Natural killer cell (primary cell): ENCODE results near the gene GRIK1. TPM values are rescaled to one million over a fixed set of nuclear protein-coding genes. Genes with fewer than 3 reads are reported as not detected.

Experiments
- ATAC-seq, 3 donors: fragments of 150-1000 bp in 2 of 3; fragments of 200-7000 bp in 1 of 3; cut with Tn5 transposase; 1 replicate in 1 of 3; 2 replicates in 2 of 3; pipeline ENCODE4 v1.10.0; 2021; ENCODE audit warnings: mild to moderate bottlenecking in 2 of 3, moderate library complexity in 2 of 3
- DNase-seq, 2 donors: peaks; one replicate each; pipeline versions ENCODE4 v3.0.0 to v3.0.0-alpha.2; 2013 to 2021; ENCODE audit warnings: mixed read lengths in 1 of 2
- H3K27ac ChIP-seq: one replicate; pipeline ENCODE4 v1.5.1; 2013; ENCODE audit warnings: mild to moderate bottlenecking, low read length
- H3K27me3 ChIP-seq: one replicate; pipeline ENCODE4 v1.6.1; 2013; ENCODE audit warnings: low read length; ENCODE audit not compliant: control insufficient read depth, insufficient read depth
- H3K36me3 ChIP-seq: one replicate; pipeline ENCODE4 v1.6.1; 2013; ENCODE audit warnings: low read length; ENCODE audit not compliant: control insufficient read depth, insufficient read depth
- H3K4me1 ChIP-seq: one replicate; pipeline ENCODE4 v1.6.1; 2013; ENCODE audit warnings: low read length; ENCODE audit not compliant: control insufficient read depth, insufficient read depth
- H3K4me3 ChIP-seq: one replicate; pipeline ENCODE4 v1.5.1; 2013; ENCODE audit warnings: low read length
- H3K9me3 ChIP-seq: one replicate; pipeline ENCODE4 v1.6.1; 2013; ENCODE audit warnings: low read length; ENCODE audit not compliant: control insufficient read depth, insufficient read depth
- H3K27ac Mint-ChIP-seq, 2 donors: one replicate each; pipeline ENCODE4 v1.8.0; 2022; ENCODE audit warnings: mild to moderate bottlenecking in 2 of 2, mixed read lengths in 2 of 2, moderate library complexity in 1 of 2
- H3K27me3 Mint-ChIP-seq, 2 donors: one replicate each; pipeline ENCODE4 v1.8.0; 2022; ENCODE audit warnings: low read depth in 2 of 2, mixed read lengths in 2 of 2
- H3K36me3 Mint-ChIP-seq: one replicate; pipeline ENCODE4 v1.8.0; 2022; ENCODE audit warnings: mixed read lengths
- H3K4me1 Mint-ChIP-seq, 2 donors: one replicate each; pipeline ENCODE4 v1.8.0; 2022; ENCODE audit warnings: mixed read lengths in 2 of 2
- H3K4me3 Mint-ChIP-seq: one replicate; pipeline ENCODE4 v1.8.0; 2022; ENCODE audit warnings: mild to moderate bottlenecking, moderate library complexity, mixed read lengths
- H3K9me3 Mint-ChIP-seq, 2 donors: one replicate each; pipeline ENCODE4 v1.8.0; 2022; ENCODE audit warnings: mixed read lengths in 2 of 2
- CTCF ChIP-seq: fragments of 200-600 bp; IDR thresholded peaks from one replicate; pipeline ENCODE4 v1.8.0; 2022; ENCODE audit warnings: antibody characterized with exemption
- WGBS: methylation state at CpG from one replicate; pipeline ENCODE4 v1.1.7; 2013; ENCODE audit warnings: missing lambda C conversion rate; ENCODE audit not compliant: insufficient coverage; 5-methylcytosine and 5-hydroxymethylcytosine counted together
- intact Hi-C: fragments of 100-400 bp; cut with micrococcal nuclease; formaldehyde crosslinking; loops from one replicate; pipeline ENCODE4 v1.14.2; 2022
- total RNA-seq, 4 donors: library from RNA; stranded (reverse); fragments of 120-200 nt in 1 of 4; gene quantifications; one replicate each; pipeline versions ENCODE4 v1.2.3 to v1.2.4, GENCODE V29; 2013 to 2022

The GRIK1 gene
- total RNA-seq, 3 donors from 2014 or later (not counting 1 experiment from before 2014, with no cell fraction given), result not detected

- H3K27me3 Mint-ChIP-seq, result no peaks in the 10 kb centered on the region
- no peaks in the 10 kb centered on the region for H3K4me1 ChIP-seq
- no peak overlapping the region for H3K27ac ChIP-seq
- H3K36me3 ChIP-seq, result no peaks in the 10 kb centered on the region
- 72% methylated on average over 2 of the region's 3 CpGs for WGBS
- TF ChIP-seq CTCF, result no peak
- no peak for ATAC-seq
- H3K9me3 Mint-ChIP-seq, result peaks cover 7 to 8% of the 10 kb centered on the region in 2 donors
- H3K27me3 ChIP-seq, result no peaks in the 10 kb centered on the region
- H3K27ac Mint-ChIP-seq, result no peak overlapping the region
- DNase-seq, result no peak
- no peaks in the 10 kb centered on the region for H3K36me3 Mint-ChIP-seq
- no peak overlapping the region for H3K4me3 Mint-ChIP-seq
- no peaks in the 10 kb centered on the region for H3K4me1 Mint-ChIP-seq
- intact Hi-C loops, result no loop called here
- H3K9me3 ChIP-seq, result no peaks in the 10 kb centered on the region
- H3K4me3 ChIP-seq, result no peak overlapping the region
These were observed 229.3 kb downstream of the GRIK1 start for GRCh38 chr21:29710498-29710897.

- Histone ChIP-seq H3K4me1 (no peaks in the 10 kb centered on the region), H3K4me3 (no peak overlapping the region), H3K27me3 (no peaks in the 10 kb centered on the region), H3K27ac (no peak overlapping the region), H3K36me3 (no peaks in the 10 kb centered on the region), H3K9me3 (no peaks in the 10 kb centered on the region)
- H3K27me3 Mint-ChIP-seq, result no peaks in the 10 kb centered on the region
- intact Hi-C loops, result no loop called here
- no peaks in the 10 kb centered on the region for H3K4me1 Mint-ChIP-seq
- TF ChIP-seq CTCF, result no peak
- H3K4me3 Mint-ChIP-seq, result no peak overlapping the region
- peaks cover 2 to 9% of the 10 kb centered on the region in 2 donors for H3K9me3 Mint-ChIP-seq
- H3K36me3 Mint-ChIP-seq, result no peaks in the 10 kb centered on the region
- DNase-seq (no peak), ATAC-seq (no peak)
- 83% methylated on average over 4 of the region's 4 CpGs for WGBS
- no peak overlapping the region for H3K27ac Mint-ChIP-seq
These were observed 231.4 kb downstream of the GRIK1 start for GRCh38 chr21:29708401-29708800.

GRCh38 chr21:29704719-29705118 is 235.1 kb downstream of the GRIK1 start:
- Histone ChIP-seq H3K9me3 (peaks cover 4% of the 10 kb centered on the region), H3K27ac (no peak overlapping the region), H3K4me1 (no peaks in the 10 kb centered on the region), H3K27me3 (no peaks in the 10 kb centered on the region), H3K36me3 (no peaks in the 10 kb centered on the region), H3K4me3 (no peak overlapping the region)
- Mint-ChIP-seq H3K4me1 (peaks cover 0 to 4% of the 10 kb centered on the region in 2 donors), H3K9me3 (peaks cover 11 to 12% of the 10 kb centered on the region in 2 donors), H3K36me3 (no peaks in the 10 kb centered on the region), H3K4me3 (no peak overlapping the region), H3K27ac (no peak overlapping the region), H3K27me3 (no peaks in the 10 kb centered on the region)
- ATAC-seq (no peak), DNase-seq (no peak)
- intact Hi-C loops, result no loop called here
- WGBS, result 84% methylated on average over 1 of the region's 1 CpG
- no peak for TF ChIP-seq CTCF

- Mint-ChIP-seq H3K27ac (no peak overlapping the region), H3K9me3 (peaks cover 9 to 10% of the 10 kb centered on the region in 2 donors), H3K27me3 (no peaks in the 10 kb centered on the region), H3K4me3 (no peak overlapping the region), H3K4me1 (peaks cover 0 to 4% of the 10 kb centered on the region in 2 donors), H3K36me3 (no peaks in the 10 kb centered on the region)
- TF ChIP-seq CTCF, result no peak
- intact Hi-C loops, result no loop called here
- ATAC-seq (no peak), DNase-seq (no peak)
- H3K27ac ChIP-seq, result no peak overlapping the region
- no peak overlapping the region for H3K4me3 ChIP-seq
- H3K27me3 ChIP-seq, result no peaks in the 10 kb centered on the region
- WGBS, result 82% methylated on average over 5 of the region's 5 CpGs
- peaks cover 9% of the 10 kb centered on the region for H3K9me3 ChIP-seq
- H3K36me3 ChIP-seq, result no peaks in the 10 kb centered on the region
- no peaks in the 10 kb centered on the region for H3K4me1 ChIP-seq
These were observed 238.1 kb downstream of the GRIK1 start for GRCh38 chr21:29701676-29702075.
